Fibroblast of lung (primary cell): ENCODE measurements around the gene ZNF385A. TPM values are rescaled to one million over a fixed set of nuclear protein-coding genes. Genes with fewer than 3 reads are reported as not detected.
A peak's percentile ranks its signal among the peaks of the same experiment; 100 is the strongest.

Source experiments
- DNase-seq, 2 donors: peaks; one replicate each; pipeline versions ENCODE4 v3.0.0 to v3.0.0-alpha.2; 2010; ENCODE audit warnings: low read depth in 2 of 2
- H2AFZ ChIP-seq: 2 replicates; pipeline ENCODE4 v1.5.1; 2012; ENCODE audit warnings: low read length, control low read depth, inconsistent platforms
- H3K27ac ChIP-seq: 2 replicates; pipeline ENCODE4 v1.5.1; 2011; ENCODE audit warnings: low read length, control low read depth; ENCODE audit not compliant: insufficient read depth
- H3K27me3 ChIP-seq: 2 replicates; pipeline ENCODE4 v1.5.1; 2011; ENCODE audit warnings: mild to moderate bottlenecking, low read length; ENCODE audit not compliant: control insufficient read depth, insufficient read depth
- H3K36me3 ChIP-seq: 2 replicates; pipeline ENCODE4 v1.5.1; 2011; ENCODE audit warnings: low read length; ENCODE audit not compliant: control insufficient read depth, insufficient read depth
- H3K4me1 ChIP-seq: 2 replicates; pipeline ENCODE4 v1.5.1; 2011; ENCODE audit warnings: low read length; ENCODE audit not compliant: control insufficient read depth, insufficient read depth; ENCODE audit errors: extremely low read depth
- H3K4me2 ChIP-seq: 2 replicates; pipeline ENCODE4 v1.5.1; 2011; ENCODE audit warnings: low read length, control low read depth; ENCODE audit not compliant: insufficient read depth; ENCODE audit errors: extremely low read depth
- H3K4me3 ChIP-seq, 4 experiments: fragments of 200-600 bp in 1 of 4; sonication (generic) in 1 of 4; replicated peaks in 1 of 4; 2 replicates each; pipeline ENCODE4 v1.5.1; 2011 to 2016; ENCODE audit warnings: low read length in 4 of 4, low read depth in 3 of 4, mild to moderate bottlenecking in 3 of 4, control low read depth in 2 of 4, inconsistent platforms in 1 of 4, mixed read lengths in 1 of 4; ENCODE audit not compliant: insufficient read depth in 1 of 4; ENCODE audit errors: control extremely low read depth in 1 of 4
- H3K79me2 ChIP-seq: 2 replicates; pipeline ENCODE4 v1.5.1; 2012; ENCODE audit warnings: mild to moderate bottlenecking, low read length, inconsistent platforms; ENCODE audit not compliant: control insufficient read depth, insufficient read depth
- H3K9ac ChIP-seq: 2 replicates; pipeline ENCODE4 v1.5.1; 2011; ENCODE audit warnings: mild to moderate bottlenecking, low read length, control low read depth; ENCODE audit not compliant: insufficient read depth
- H3K9me3 ChIP-seq: 2 replicates; pipeline ENCODE4 v1.5.1; 2012; ENCODE audit warnings: low read depth, low read length; ENCODE audit not compliant: control insufficient read depth, insufficient read depth
- H4K20me1 ChIP-seq: 2 replicates; pipeline ENCODE4 v1.5.1; 2011; ENCODE audit warnings: low read length; ENCODE audit not compliant: control insufficient read depth, insufficient read depth; ENCODE audit errors: extremely low read depth
- CTCF ChIP-seq, 2 donors: IDR thresholded peaks in 1 of 2; conservative IDR thresholded peaks in 1 of 2; 1 replicate in 1 of 2; 2 replicates in 1 of 2; pipeline ENCODE4 v1.5.1; 2011 to 2012; ENCODE audit warnings: low read length in 2 of 2, control low read depth in 1 of 2, inconsistent platforms in 1 of 2, low read depth in 1 of 2, mild to moderate bottlenecking in 1 of 2
- EZH2 ChIP-seq: IDR thresholded peaks from 2 replicates; pipeline ENCODE4 v1.5.1; 2012; ENCODE audit warnings: low read length, control low read depth, mild to moderate bottlenecking; ENCODE audit errors: missing control alignments
- polyA plus RNA-seq, 2 donors: library from polyadenylated mRNA; depleted of rRNA in 1 of 2; stranded (reverse) in 1 of 2; unstranded in 1 of 2; fragments of >200 nt; gene quantifications; 2 replicates each; pipeline ENCODE4 v1.2.1, GENCODE V29; 2011 to 2012; ENCODE audit warnings: missing spikeins in 1 of 2
- total RNA-seq: library from RNA; depleted of rRNA; stranded (reverse); fragments of >200 nt; gene quantifications from 2 replicates; pipeline ENCODE4 v1.2.1, GENCODE V29; 2014

The ZNF385A gene
- total and polyA plus RNA-seq, 2 donors (not counting 1 experiment from before 2014, with no cell fraction given), result 0.69 to 3.3 TPM

GRCh38 chr12:54418441-54419087 lies 34.0 kb upstream of the ZNF385A start:
- H3K4me3 ChIP-seq, result peak overlapping the region; percentile 80 to 97 (median 89)
- H3K36me3 ChIP-seq, result peaks cover 3% of the 10 kb centered on the region
- no peak overlapping the region for H2AFZ ChIP-seq
- H3K9me3 ChIP-seq, result no peaks in the 10 kb centered on the region
- H3K27ac ChIP-seq, result peak overlapping the region; percentile 85
- peaks cover 57% of the 10 kb centered on the region for H3K79me2 ChIP-seq
- DNase-seq, result no peak
- no peaks in the 10 kb centered on the region for H3K27me3 ChIP-seq
- peak overlapping the region; percentile 10 for H3K4me2 ChIP-seq
- peaks cover 33% of the 10 kb centered on the region for H3K4me1 ChIP-seq
- no peaks in the 10 kb centered on the region for H4K20me1 ChIP-seq
- peak overlapping the region; percentile 91 for H3K9ac ChIP-seq
- TF ChIP-seq EZH2, result no peak
- TF ChIP-seq CTCF (conservative IDR thresholded peaks at IDR 0.05 in 1 of 2, IDR thresholded peaks at IDR 0.05 in 1 of 2; ENCODE audit: low read depth in 1 of 2, low read length in 2 of 2), result no peak

- Histone ChIP-seq H2AFZ (no peak overlapping the region), H4K20me1 (no peaks in the 10 kb centered on the region), H3K79me2 (peaks cover 64% of the 10 kb centered on the region), H3K4me1 (peaks cover 39% of the 10 kb centered on the region), H3K27ac (peak overlapping the region; percentile 85), H3K4me2 (peak overlapping the region; percentile 88), H3K27me3 (no peaks in the 10 kb centered on the region), H3K36me3 (peaks cover 3% of the 10 kb centered on the region), H3K4me3 (peak overlapping the region; percentile 80 to 97 (median 89)), H3K9me3 (no peaks in the 10 kb centered on the region), H3K9ac (peak overlapping the region; percentile 91)
- DNase-seq, result peak in 1 of 2 donors; percentile 39
- no peak for TF ChIP-seq EZH2
- TF ChIP-seq CTCF (conservative IDR thresholded peaks at IDR 0.05 in 1 of 2, IDR thresholded peaks at IDR 0.05 in 1 of 2; ENCODE audit: low read depth in 1 of 2, low read length in 2 of 2), result no peak
Measured at GRCh38 chr12:54417712-54418440, 33.3 kb upstream of the ZNF385A start.
